HT1080 (cell line): ENCODE measurements around the gene PDPK1. TPM values are rescaled to one million over a fixed set of nuclear protein-coding genes. Genes with fewer than 3 reads are reported as not detected.

Source experiments
- DNase-seq: peaks from one replicate; pipeline ENCODE4 v3.0.0-alpha.2; 2015; ENCODE audit warnings: low read depth
- polyA plus RNA-seq, 2 experiments: library from polyadenylated mRNA; depleted of rRNA; stranded (reverse); fragments of >200 nt; gene quantifications; 2 replicates each; pipeline ENCODE4 v1.2.3, GENCODE V29; 2015
- total RNA-seq: library from RNA; depleted of rRNA; stranded (reverse); fragments of >200 nt; shearing (Covaris generic); gene quantifications from 2 replicates; pipeline ENCODE4 v1.2.3, GENCODE V29; 2014; rRNA removed

PDPK1 gene
- total RNA-seq: 18.2 and 21.5 TPM in 2 replicates
- 16.7 and 20.0 TPM in 2 replicates for polyA plus RNA-seq (2015; cell fraction: cytosol; rRNA removed)
- 24.8 and 41.5 TPM in 2 replicates for polyA plus RNA-seq (2015; cell fraction: nucleus; rRNA removed)

DNA sequence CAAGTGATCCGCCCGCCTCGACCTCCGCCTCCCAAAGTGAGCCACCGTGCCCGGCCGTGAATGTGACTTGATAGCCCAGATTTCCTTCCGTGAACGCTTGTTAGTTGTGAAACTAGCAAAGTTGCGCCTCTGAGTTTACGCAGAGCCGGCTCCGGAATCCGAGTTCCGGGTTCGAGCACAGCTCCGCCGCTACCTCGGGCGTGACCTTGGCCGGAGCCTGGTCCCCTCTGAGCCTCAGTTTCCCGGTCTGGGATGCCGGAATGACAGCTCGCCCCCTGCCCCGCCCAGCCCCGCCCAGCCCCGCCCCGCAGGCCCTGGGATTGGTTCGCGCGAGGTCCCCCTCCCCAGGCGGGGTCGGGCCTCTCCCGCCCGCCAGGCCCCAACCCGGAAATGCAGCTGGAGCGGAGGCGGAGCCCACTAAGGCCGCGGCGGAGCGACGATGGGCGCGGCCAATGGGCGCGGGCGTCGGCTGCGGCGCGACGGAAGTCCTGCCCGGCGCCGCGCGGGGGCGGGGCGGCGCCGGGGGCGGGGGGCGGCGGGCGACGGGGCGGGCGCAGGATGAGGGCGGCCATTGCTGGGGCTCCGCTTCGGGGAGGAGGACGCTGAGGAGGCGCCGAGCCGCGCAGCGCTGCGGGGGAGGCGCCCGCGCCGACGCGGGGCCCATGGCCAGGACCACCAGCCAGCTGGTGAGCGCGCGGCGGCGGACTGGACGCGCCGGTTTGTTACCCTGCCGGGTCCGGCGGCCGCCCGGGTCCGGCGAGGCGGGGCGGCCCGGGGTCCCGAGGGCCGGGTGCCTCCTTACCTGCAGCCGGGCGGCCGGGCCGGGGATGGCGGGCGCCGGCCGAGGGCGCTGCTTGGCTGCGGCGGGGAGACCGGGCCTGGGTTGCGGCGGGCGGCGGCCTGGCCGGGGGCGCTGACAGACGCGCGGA, at the start of gene PDPK1:
Gene PDPK1, plus strand, starts transcription at position 571 of the 929 bp plus-strand sequence. Its CDS starts 92 bp downstream, at position 663.
- peak; percentile 91 for DNase-seq

- DNase-seq: no peak
These were observed 48.2 kb upstream of the PDPK1 start for GRCh38 chr16:2489581-2489980.

GRCh38 chr16:2490190-2491105, 47.4 kb upstream of the PDPK1 start:
- no peak for DNase-seq

- DNase-seq: no peak
These were observed 45.5 kb upstream of the PDPK1 start for GRCh38 chr16:2492292-2492691.

DNA sequence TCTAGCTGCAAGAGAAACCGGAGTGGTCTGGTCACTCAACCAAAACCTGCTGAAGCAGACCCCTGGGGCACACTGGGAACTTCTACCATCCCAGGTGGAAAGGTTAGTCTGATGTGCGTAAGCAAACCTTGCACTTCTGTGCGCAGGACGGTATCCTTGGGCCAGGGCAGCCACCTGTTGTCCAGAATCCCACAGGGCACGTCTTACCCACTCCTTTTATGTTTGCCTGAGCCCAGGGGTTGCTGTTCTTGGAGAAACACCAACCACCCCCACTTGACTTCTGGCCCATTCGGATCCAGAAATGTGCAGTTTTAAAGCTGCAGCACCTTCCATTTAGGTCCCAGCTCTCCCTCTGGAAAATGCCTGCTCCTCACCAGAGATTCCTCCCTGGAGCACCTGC, 44.2 kb upstream of the PDPK1 start:
- DNase-seq: no peak

GRCh38 chr16:2494616-2495015, 43.2 kb upstream of the PDPK1 start:
- DNase-seq: no peak

GRCh38 chr16:2495041-2495440, 42.8 kb upstream of the PDPK1 start:
- no peak for DNase-seq

GRCh38 chr16:2496223-2497115, 41.4 kb upstream of the PDPK1 start:
- no peak for DNase-seq

DNA sequence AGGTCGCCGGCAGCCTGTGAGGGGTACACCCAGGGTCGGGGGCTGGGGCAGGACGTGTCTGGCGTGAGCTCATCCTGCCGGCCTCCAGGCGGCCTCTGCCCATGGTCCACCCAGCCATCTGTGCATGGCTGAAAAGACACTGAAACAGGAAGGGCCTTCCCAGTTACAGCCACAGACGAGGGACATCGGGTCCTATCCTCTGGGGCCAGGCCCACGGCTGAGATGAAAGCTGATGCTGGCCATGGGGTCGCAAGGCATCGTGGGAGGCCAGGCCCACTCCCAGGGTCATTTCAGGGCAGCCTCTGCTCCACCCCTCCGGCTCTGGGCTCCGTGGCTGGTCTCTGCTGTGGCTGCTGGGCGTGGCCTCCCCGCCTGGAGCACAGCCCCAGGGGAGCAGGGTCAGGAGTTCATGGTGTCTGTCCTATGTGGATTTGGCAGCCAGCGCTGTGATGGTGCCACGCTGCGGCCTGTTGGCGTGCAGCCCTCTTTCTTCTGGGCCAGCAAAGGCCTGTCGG, 40.6 kb upstream of the PDPK1 start:
- DNase-seq: no peak

DNA sequence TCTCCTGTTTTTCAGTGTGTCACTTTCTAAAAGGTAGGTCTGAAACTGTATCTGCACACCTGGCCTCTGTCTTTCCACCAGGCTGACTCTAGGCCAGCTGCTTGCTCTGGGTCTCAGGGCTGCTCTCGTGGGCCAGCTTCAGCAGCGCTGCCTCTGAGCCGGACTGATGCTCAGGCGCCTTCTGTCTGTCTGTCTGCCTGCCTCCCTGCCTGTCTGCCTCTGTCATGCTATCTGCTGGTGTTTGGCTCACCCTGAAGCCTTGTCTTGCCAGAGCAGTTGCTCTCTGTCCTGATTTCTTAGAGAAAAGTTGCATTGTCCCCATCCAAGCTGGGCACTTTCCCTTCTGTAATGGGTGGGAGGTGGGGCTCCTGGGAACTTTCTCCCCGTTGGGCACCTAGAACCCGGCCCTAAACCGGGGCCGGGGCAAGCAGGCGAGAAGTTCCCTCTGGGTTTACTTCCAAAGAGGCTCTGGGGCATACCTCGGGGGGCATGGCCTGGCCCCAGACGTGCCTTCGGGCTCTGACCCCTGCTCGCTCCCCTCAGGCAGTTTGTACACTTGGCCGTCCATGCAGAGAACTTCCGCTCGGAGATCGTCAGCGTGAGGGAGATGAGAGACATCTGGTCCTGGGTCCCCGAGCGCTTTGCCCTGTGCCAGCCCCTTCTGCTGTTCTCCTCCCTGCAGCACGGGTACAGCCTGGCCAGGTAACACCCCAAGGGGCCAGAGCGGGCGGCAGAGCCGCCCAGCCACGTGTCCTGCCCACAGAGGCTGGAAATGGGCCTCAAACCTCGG, 39.9 kb upstream of the PDPK1 start:
- no peak for DNase-seq

- no peak for DNase-seq
These were observed 39.1 kb upstream of the PDPK1 start for GRCh38 chr16:2498531-2499253.

GRCh38 chr16:2499454-2499853, 38.4 kb upstream of the PDPK1 start:
- DNase-seq: no peak

DNA sequence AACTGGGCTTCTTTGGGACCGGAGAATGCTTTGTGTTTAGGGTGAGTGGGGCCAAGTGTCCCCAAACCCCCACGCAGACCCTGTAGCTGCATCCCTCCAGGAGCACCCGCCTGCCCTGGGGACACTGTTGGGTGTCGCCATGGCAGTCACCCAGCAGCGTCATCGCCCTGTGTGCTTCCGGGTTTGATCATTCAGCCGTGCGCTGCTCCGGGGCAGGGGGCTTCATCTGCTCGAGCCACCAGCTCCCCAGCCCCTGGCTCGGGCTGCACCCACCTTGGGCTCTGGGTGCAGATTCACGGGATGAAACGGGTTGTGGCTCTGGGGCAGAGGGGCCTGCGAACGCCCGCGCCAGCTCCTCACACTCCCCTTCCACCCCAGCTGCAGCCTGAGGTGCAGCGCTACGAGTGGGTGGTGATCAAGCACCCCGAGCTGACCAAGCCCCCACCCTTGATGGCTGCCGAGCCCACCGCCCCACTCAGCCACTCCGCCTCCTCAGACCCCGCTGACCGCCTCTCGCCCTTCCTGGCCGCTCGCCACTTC, 37.9 kb upstream of the PDPK1 start:
- no peak for DNase-seq

DNA sequence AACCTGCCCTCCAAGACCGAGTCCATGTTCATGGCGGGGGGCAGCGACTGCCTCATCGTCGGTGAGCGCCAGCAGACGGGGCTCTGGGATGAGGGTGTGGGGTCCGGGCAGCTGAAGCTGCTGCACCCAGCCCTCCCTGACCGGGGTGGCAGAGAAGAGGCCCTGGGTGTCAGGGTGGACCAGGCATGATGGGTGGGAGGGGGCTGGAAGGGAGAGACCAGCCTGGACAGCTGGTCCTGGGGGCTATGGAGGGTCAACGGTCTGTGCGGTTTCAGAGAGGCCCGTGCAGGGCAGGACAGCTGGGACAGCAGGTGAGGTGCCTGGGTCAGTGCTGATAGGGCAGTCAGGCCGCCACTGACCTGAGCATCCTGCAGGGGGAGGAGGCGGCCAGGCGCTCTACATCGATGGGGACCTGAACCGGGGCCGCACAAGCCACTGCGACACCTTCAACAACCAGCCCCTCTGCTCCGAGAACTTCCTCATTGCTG, 37.3 kb upstream of the PDPK1 start:
- DNase-seq: no peak

- DNase-seq: peak; percentile 72
These were observed 36.7 kb upstream of the PDPK1 start for GRCh38 chr16:2500918-2501750.

- no peak for DNase-seq
These were observed 35.6 kb upstream of the PDPK1 start for GRCh38 chr16:2501946-2502895.
